ENCODE measurements around the gene RIMBP2.
"Not testable (repeated sequence)": the region's sequence is repeated elsewhere in the genome, so short reads cannot be mapped to it uniquely, and the experiment has no call there.

Gene RIMBP2

DNA sequence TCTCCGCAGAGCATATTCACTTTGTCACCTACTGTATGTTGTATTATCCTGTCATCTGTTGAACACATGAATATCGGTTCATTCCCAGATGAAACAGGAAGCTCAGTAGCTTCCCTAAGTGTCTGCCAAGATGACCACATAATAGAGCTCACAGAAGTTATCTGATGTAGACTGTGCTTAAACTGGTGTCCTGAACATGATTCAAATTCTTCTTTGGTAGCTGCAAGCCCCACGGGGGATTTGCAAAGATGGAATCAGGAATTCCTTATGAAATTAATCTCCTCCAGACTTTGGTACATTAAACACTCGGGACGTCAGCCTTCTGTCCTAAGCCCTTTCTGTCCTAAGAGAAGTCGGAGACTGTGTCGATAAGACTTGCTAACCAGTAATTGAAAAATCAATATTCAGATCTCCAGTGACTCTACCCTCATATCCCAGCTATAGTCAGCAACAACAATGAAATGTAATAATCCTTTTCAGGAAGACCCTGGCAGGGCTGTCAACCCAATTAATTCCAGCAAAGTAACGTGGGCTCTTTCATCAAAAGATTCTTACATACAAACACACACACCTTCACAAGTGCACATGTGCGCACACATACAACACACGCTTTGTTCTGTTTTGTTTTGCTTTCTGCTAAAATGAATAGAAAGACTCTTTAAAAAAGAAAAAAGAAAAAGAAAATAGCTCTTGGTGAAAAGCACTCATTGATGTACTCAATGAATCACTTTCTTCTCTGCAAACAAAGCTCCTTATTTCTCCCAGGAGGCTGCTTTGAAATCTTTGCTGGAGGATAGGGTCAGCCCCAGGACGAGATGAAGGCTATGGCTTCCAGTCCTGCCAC, 127.2 kb downstream of the RIMBP2 start:
- no peaks in the 10 kb centered on the region for H3K4me1 ChIP-seq (ENCODE audit: low read length)

DNA sequence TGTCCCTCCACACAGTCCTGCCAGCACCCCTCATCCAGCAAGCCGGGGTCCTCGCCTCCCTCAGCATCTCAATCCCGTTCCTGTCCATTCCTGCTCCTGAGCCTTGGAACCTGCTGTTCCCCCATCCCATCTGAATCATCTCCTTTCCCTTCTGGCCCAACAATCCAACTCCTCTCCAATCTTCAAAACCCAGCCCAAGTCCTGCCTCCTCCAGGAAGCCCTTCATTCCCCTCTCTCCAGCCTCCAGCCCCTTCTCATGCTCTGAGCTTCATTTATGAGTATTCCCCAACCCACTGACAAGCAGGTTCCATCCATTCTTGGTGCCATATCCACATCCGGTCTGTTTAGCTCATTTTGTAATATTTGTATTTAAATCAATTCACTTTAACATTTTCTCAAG, 128.1 kb downstream of the RIMBP2 start:
- Histone ChIP-seq H3K36me3 (replicated peaks; ENCODE audit: low read depth, low read length) (no peaks in the 10 kb centered on the region), H2AFZ (ENCODE audit: low read depth, low read length) (no peak overlapping the region), H3K4me1 (ENCODE audit: low read length) (no peaks in the 10 kb centered on the region), H3K27me3 (ENCODE audit: low read depth, low read length) (no peaks in the 10 kb centered on the region), H3K9ac (ENCODE audit: low read length) (no peak overlapping the region), H3K9me3 (ENCODE audit: insufficient read depth, low read length) (no peaks in the 10 kb centered on the region), H4K20me1 (ENCODE audit: insufficient read depth, low read length) (no peaks in the 10 kb centered on the region), H3K79me2 (ENCODE audit: low read length) (no peaks in the 10 kb centered on the region), H3K4me2 (ENCODE audit: low read length) (no peak overlapping the region), H3K27ac (ENCODE audit: low read length) (no peak overlapping the region), H3K4me3 (ENCODE audit: low read length) (no peak overlapping the region)
- no peak for TF ChIP-seq EZH2phosphoT487 (IDR thresholded peaks at IDR 0.05; ENCODE audit: low read depth)
- TF ChIP-seq, protein P1, sequence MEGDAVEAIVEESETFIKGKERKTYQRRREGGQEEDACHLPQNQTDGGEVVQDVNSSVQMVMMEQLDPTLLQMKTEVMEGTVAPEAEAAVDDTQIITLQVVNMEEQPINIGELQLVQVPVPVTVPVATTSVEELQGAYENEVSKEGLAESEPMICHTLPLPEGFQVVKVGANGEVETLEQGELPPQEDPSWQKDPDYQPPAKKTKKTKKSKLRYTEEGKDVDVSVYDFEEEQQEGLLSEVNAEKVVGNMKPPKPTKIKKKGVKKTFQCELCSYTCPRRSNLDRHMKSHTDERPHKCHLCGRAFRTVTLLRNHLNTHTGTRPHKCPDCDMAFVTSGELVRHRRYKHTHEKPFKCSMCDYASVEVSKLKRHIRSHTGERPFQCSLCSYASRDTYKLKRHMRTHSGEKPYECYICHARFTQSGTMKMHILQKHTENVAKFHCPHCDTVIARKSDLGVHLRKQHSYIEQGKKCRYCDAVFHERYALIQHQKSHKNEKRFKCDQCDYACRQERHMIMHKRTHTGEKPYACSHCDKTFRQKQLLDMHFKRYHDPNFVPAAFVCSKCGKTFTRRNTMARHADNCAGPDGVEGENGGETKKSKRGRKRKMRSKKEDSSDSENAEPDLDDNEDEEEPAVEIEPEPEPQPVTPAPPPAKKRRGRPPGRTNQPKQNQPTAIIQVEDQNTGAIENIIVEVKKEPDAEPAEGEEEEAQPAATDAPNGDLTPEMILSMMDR (IDR thresholded peaks at IDR 0.05; ENCODE audit: low read depth, low read length) = no peak

More for the DNA sequence above, 127.2 kb downstream of the RIMBP2 start:
- H2AFZ ChIP-seq (ENCODE audit: low read depth, low read length) = no peak overlapping the region
- TF ChIP-seq, protein P1 (IDR thresholded peaks at IDR 0.05; ENCODE audit: low read depth, low read length) = no peak
- TF ChIP-seq EZH2phosphoT487 (IDR thresholded peaks at IDR 0.05; ENCODE audit: low read depth) = no peak
- no peaks in the 10 kb centered on the region for H3K79me2 ChIP-seq (ENCODE audit: low read length)
- H3K27ac ChIP-seq (ENCODE audit: low read length) = no peak overlapping the region
- no peak overlapping the region for H3K4me3 ChIP-seq (ENCODE audit: low read length)
- no peaks in the 10 kb centered on the region; the same call in 1 of the 2 replicates for H3K9me3 ChIP-seq (ENCODE audit: insufficient read depth, low read length)
- no peaks in the 10 kb centered on the region for H3K36me3 ChIP-seq (replicated peaks; ENCODE audit: low read depth, low read length)
- H3K27me3 ChIP-seq (ENCODE audit: low read depth, low read length) = no peaks in the 10 kb centered on the region
- H3K9ac ChIP-seq (ENCODE audit: low read length) = no peak overlapping the region
- H4K20me1 ChIP-seq (ENCODE audit: insufficient read depth, low read length) = no peaks in the 10 kb centered on the region
- no peak overlapping the region for H3K4me2 ChIP-seq (ENCODE audit: low read length)

DNA sequence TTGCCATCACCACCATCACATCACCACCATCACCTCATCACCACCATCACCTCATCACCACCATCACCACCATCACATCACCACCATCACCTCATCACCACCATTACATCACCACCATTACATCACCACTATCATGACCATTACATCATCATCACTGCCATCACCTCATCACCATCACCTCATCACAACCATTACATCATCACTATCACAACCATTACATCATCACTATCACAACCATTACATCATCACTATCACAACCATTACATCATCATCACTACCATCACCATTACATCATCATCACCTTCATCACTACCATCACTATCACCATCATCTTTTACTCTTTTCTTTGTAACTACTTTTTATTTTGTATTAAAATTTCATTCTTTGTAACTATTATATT, 131.6 kb downstream of the RIMBP2 start:
- H4K20me1 ChIP-seq (ENCODE audit: insufficient read depth, low read length); H3K4me2 ChIP-seq (ENCODE audit: low read length); H2AFZ ChIP-seq (ENCODE audit: low read depth, low read length); H3K4me3 ChIP-seq (ENCODE audit: low read length); H3K9ac ChIP-seq (ENCODE audit: low read length); H3K9me3 ChIP-seq (ENCODE audit: insufficient read depth, low read length); H3K27me3 ChIP-seq (ENCODE audit: low read depth, low read length); H3K79me2 ChIP-seq (ENCODE audit: low read length); H3K4me1 ChIP-seq (ENCODE audit: low read length); H3K27ac ChIP-seq (ENCODE audit: low read length); H3K36me3 ChIP-seq (replicated peaks; ENCODE audit: low read depth, low read length): not testable (repeated sequence)

DNA sequence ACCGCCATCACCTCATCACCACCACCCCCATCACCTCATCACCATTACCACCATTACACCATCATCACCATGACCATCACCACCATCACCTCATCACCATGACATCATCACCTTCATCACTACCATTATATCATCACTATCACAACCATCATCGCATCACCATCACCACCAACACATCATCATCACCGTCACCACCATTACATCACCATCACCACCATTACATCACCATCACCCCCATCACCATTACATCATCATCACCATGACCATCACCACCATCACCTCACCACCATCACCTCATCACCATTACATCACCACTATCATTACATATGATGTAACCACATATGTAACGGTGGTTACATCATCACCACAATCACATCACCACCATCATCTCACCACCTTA, 132.3 kb downstream of the RIMBP2 start:
- Histone ChIP-seq H3K79me2 (ENCODE audit: low read length) (no peaks in the 10 kb centered on the region), H3K4me3 (ENCODE audit: low read length) (no peak overlapping the region), H3K4me2 (ENCODE audit: low read length) (no peak overlapping the region), H3K27ac (ENCODE audit: low read length) (no peak overlapping the region), H3K36me3 (replicated peaks; ENCODE audit: low read depth, low read length) (no peaks in the 10 kb centered on the region), H3K9ac (ENCODE audit: low read length) (no peak overlapping the region), H4K20me1 (ENCODE audit: insufficient read depth, low read length) (no peaks in the 10 kb centered on the region), H3K4me1 (ENCODE audit: low read length) (no peaks in the 10 kb centered on the region), H2AFZ (ENCODE audit: low read depth, low read length) (no peak overlapping the region), H3K27me3 (ENCODE audit: low read depth, low read length) (no peaks in the 10 kb centered on the region), H3K9me3 (ENCODE audit: insufficient read depth, low read length) (no peaks in the 10 kb centered on the region)
- no peak for TF ChIP-seq EZH2phosphoT487 (IDR thresholded peaks at IDR 0.05; ENCODE audit: low read depth)
- TF ChIP-seq, protein P1 (IDR thresholded peaks at IDR 0.05; ENCODE audit: low read depth, low read length) = no peak

All from OCI-LY3 (cell line).